NCI-H2029 treated with DMSO at 0.1 percent for 48 hours (cell line): ENCODE results near the gene POTEI.
"Not testable (repeated sequence)": the region's sequence is repeated elsewhere in the genome, so short reads cannot be mapped to it uniquely, and the experiment has no call there.

Experiments used
- DNase-seq: peaks from one replicate; lab custom pipeline; 2025; lab: John Stamatoyannopoulos, UW

POTEI gene

GRCh38 chr2:130455413-130455812 is 53.7 kb downstream of the POTEI start:
- not testable (repeated sequence) for DNase-seq

DNA sequence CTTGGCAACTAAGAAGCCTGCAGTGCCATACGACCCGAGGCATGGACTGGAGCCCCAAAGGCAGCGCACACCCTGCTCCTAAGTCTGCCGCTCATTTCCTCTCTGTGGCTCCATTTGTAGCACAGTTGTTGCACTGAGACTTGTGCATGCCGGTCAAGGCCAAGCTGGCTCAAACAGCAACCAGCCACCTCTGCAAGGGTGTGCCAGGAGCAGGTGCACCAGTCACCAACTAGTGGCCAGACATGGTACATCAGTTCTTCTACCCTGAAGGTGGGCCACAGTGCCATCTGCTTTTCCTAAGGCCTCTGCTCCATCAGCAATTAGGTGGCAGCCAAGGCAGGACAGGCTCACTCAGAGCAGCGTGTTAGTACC is 54.4 kb downstream of the POTEI start:
- DNase-seq = not testable (repeated sequence)

DNA sequence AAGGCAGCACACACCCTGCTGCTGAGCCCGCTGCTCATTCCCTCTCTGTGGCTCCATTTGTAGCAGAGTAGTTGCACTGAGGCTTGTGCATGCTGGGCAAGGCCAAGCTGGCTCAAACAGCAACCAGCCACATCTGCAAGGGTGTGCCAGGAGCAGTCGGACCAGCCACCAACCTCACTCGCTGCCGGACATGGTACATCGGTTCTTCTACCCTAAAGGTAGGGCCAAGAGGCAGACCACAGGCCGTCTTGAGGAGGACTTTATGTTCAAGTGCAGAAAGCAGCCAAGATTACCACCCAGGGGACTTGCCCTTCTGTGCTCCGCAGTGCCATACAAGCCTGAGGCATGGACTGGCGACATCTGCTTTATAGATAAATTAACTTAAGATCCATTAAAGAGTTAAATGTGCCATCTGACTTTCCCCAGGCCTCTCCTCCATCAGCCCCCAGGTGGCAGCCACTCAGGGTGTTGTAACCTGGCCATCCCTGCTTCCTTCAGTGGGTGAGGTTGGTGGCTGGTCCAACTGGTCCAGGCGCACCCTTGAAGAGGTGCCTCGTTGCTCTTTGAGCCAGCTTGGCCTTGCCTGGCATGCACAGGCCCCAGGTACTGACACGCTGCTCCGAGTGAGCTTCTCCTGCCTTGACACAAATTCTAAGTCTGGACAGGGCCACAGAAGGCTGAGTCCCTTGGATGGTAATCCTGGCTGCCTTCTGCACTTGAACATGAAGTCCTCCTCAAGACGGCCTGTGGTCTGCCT is 55.0 kb downstream of the POTEI start:
- DNase-seq = not testable (repeated sequence)

DNA sequence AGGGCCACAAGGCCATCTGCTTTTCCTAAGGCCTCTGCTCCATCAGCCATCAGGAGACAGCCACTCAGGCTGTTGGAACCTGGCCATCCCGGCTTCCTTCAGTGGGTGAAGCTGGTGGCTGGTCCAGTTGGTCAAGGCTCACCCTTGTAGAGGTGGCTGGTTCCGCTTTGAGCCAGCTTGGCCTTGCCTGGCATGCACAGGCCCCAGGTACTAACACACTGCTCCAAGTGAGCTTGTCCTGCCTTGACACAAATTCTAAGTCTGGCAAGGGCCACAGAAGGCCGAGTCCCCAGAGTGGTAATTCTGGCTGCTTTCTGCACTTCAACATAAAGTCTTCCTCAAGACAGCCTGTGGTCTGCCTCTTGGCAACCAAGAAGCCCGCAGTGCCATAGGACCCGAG is 56.2 kb downstream of the POTEI start:
- DNase-seq = not testable (repeated sequence)

DNA sequence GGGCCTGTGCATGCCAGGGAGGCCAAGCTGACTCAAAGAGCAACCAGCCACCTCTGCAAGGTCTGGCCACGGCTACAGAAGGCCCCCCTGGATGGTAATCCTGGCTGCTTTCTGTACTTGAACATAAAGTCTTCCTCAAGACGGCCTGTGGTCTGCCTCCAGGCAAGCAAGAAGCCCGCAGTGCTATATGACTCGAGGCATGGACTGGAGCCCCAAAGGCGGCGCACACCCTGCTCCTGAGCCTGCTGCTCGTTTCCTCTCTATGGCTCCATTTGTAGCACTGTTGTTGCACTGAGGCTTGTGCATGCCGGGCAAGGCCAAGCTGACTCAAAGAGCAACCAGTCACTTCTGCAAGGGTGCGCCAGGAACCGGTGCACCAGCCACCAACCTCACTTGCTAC is 57.3 kb downstream of the POTEI start:
- DNase-seq = not testable (repeated sequence)

DNA sequence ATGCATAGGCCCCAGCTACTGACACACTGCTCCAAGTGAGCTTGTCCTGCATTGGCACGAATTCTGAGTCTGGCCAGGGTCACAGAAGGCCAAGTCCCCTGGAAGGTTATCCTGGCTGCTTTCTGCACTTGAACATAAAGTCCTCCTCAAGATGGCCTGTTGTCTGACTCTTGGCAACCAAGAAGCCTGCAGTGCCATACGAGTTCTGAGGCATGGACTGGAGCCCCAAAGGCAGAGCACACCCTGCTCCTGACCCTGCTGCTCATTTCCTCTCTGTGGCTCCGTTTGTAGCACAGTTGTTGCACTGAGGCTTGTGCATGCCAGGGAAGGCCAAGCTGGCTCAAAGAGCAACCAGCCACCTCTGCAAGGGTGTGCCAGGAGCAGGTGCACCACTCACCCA is 57.9 kb downstream of the POTEI start:
- DNase-seq = not testable (repeated sequence)

GRCh38 chr2:130450366-130450765 is 58.8 kb downstream of the POTEI start:
- not testable (repeated sequence) for DNase-seq

GRCh38 chr2:130427631-130428030 is 81.5 kb downstream of the POTEI start:
- not testable (repeated sequence) for DNase-seq

DNA sequence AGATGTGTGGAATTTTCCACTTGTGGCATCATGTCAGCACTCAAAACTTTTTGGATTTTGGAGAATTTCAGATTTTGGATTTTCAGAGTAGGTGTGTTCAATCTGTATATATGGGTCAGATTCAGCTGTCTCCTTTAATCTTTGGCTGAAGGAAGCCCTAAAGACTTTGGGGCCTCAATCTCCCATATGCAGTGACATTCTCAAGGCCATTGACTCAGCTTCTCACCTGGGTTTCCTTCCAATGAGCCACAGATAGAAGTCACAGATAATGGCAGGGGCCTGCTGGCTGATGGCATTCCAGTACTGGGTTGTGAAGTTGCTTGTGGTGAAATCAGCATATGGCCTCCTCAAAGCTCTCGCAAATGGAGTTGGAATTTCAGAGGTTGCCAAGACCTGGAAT is 90.3 kb downstream of the POTEI start:
- not testable (repeated sequence) for DNase-seq

GRCh38 chr2:130416693-130417092 is 92.4 kb downstream of the POTEI start:
- not testable (repeated sequence) for DNase-seq
